DMS79 treated with DMSO at 0.1 percent for 48 hours (cell line): ENCODE results near the gene GPD1L.
"Not testable (repeated sequence)": the region's sequence is repeated elsewhere in the genome, so short reads cannot be mapped to it uniquely, and the experiment has no call there.

ENCODE experiments used
- DNase-seq: peaks from one replicate; lab custom pipeline; 2025; lab: John Stamatoyannopoulos, UW

GPD1L gene

DNA sequence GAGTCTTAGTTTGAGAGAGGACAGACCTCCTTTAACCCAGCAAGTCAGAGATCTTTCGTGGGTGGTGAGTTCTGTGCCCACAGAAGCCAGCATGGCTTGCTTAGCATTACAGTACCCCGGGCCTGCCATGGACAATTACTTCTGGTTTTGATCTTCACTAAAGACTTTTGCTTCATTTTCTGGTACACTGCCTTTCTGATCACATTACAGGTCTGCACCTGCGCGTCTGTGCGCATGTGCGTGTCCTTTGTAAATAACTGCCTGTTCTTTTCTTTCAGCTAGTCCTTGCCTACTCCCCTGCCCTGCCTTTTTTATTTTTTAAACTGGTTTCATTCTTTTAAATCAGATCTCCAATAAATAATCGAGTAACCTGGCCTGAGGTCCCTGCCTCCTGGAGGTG is 74.9 kb downstream of the GPD1L start:
- DNase-seq = peak; percentile 23

DNA sequence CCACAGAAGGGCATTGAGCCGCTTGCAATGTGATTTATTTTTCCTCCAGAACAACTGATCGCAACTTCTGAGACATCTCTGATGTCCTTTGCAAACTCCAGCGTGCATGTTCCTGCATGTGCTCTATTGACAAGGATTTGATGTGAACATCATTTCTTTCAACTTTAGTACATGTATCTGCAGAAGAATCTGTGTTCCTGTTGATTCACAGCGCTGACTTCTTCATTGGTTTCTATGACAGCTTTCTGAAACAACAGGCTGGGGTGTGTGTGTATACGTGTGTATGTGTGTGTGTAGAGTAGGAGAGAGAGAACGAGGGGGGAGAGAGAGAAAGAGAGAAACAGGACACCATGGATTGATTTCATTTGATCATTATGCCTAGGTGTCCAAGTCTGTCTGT is 75.4 kb downstream of the GPD1L start:
- no peak for DNase-seq

DNA sequence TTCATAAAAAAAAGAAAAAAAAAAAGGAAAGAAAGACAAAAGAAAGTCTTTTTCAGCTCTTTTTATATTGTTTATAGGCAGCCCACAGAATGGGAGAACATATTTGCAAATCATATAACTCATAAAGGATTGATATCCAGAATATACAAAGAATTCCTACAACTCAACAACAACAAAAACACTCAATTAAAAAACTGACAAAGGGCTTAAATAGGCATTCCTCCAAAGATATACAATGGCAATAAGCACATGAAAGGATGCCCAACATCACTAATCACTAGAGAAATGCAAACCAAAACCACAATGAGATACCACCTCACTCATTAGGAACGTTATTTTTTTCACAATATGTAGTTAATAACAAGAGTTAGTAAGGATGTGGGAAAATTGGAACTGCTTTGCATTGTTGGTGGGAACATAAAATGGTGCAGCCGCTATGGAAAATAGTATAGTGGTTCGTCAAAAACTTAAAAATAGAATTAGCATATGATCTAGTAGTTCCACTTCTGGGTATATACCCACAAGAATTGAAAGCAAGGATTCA is 77.8 kb downstream of the GPD1L start:
- no peak for DNase-seq

DNA sequence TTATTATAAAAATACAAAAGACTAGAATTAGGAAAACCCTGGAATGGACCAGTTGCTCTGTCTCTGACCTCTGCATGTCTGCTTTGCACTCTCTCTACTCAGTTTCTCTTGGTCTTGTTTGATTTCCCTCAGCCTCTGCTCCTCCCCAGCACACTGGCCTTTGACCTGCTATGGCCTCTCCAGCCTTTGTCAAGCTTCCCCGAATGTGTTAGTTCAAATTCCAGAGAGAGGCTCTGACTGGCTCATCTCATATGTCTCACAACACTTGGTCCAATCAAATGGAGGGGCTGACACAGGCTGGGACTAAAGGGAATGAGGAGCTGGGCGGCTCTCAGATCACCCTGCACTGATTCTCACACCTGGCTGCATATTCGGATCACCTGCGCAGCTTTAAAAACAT is 79.7 kb downstream of the GPD1L start:
- no peak for DNase-seq

- DNase-seq = no peak
These were observed 80.5 kb downstream of the GPD1L start for GRCh38 chr3:32186876-32187275.

DNA sequence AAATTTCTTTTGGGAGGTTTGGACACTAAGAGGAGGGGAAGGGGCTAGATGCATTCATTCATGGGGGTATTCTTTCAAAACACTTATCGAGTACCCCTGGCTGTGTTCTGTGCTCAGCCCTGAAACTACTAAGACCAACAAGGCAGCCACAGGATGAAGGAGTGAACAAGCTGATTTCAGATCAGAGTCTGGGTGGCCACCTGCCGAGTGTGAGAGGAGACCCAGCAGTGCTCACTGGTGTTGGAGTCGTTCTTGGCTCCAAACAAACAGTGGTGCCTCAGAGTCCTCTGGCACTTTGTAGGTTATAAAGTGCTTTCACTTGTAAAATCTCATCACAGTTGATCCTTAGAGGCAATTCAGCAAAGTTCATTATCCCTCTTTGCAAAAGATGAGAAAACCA is 83.3 kb downstream of the GPD1L start:
- DNase-seq = no peak

GRCh38 chr3:32190556-32190955 is 84.1 kb downstream of the GPD1L start:
- DNase-seq = not testable (repeated sequence)

GRCh38 chr3:32193101-32193500 is 86.7 kb downstream of the GPD1L start:
- DNase-seq = no peak

GRCh38 chr3:32194653-32195052 is 88.2 kb downstream of the GPD1L start:
- DNase-seq = no peak

DNA sequence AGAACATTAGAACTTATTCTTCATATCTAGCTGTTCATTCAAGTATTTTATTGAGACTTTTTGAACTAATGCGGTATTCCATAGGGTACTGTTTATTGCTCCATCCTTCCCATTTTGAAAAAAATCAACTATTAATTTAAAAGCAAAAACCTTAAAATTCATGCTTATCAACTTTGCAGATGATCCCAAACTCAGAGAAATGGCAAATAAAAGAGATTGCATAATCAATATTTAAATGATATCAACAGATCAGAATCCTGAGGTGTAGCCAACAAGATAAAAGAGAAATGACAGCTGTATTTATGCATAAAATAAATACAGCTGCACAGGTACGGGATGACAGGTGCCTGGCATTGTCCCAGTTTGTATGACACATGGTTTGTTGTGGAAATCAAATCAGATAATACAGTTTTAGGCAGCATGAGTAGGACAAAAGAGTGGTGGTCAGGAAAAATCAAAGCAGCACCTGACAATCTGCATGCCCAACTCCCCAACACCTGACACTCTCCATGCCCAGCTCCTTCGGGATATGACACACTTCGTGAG is 89.6 kb downstream of the GPD1L start:
- no peak for DNase-seq

GRCh38 chr3:32197991-32198390 is 91.6 kb downstream of the GPD1L start:
- no peak for DNase-seq

DNA sequence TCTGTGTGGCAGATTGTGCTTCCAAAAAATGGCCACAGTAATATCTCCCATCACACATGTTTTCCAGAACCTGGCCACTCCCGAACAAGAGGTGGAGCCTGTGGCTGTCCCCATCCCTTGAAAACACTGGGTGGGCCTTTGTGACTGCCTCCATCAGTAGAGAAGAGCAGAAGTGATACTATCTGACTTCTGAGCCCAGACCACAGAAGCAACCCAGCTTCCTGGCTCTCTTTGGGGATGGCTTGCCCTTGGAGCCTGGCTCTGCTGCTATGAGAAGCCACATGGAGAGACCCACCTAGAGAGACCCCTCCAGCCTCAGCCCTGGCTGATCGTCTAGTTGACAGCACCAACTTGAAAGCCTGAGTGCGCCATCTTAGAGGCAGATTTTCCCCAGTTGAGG is 92.3 kb downstream of the GPD1L start:
- no peak for DNase-seq

DNA sequence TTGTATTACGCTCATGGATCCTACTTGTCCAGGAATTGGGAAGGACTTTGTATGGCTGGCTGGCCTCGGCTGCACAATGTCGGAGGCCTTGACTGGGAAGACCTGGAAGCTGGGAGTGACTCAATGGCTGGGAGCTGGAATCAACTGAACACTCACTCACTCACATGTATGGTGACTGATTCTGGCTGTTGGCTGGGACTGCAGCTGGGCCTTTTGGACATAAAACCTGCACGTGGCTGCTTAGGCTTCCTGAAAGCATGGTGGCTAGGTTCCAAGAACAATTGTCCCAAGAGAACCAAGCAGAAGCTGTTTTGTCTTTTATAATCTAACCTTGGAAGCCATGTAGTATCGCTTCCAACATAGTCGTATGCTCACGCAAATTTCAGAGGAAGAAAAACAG is 94.1 kb downstream of the GPD1L start:
- no peak for DNase-seq

DNA sequence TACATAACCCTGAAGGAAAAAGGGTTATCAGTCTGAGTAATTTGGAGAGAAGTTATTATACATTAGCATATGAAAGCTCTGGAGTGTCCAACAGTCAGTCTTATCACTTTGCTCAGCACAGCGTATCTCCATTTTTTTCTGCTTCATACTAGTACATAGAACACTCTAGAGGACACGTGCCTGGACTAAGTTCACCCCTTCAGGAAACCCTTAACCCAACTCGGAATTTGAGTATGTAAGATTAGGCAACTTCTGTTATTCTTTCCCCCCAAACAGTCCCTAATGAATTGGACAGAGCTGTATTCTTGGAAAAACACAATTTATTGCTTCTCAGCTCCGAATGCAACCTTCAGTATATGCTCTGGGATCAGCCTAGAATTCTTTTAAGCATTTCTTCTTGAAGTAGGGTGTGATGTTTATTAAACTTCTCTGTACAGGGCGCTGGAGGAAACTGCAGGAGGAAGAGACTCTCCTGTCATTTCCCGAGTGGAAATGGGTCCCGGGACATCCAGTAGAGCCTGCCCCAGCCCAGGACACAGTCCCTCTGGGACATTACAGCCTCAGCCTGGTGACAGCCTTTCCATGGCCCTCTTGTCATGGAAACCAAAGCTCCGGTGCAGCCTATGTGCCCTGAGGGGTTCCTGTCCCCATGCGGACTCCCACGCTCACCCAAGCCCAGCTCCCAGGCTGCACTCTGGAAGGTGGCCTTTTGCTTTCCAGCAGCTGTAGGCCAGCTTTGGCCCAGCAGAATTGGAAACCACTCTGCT is 94.8 kb downstream of the GPD1L start:
- no peak for DNase-seq

- no peak for DNase-seq
These were observed 96.1 kb downstream of the GPD1L start for GRCh38 chr3:32202496-32202895.

GRCh38 chr3:32203854-32204253 is 97.4 kb downstream of the GPD1L start:
- DNase-seq = no peak

DNA sequence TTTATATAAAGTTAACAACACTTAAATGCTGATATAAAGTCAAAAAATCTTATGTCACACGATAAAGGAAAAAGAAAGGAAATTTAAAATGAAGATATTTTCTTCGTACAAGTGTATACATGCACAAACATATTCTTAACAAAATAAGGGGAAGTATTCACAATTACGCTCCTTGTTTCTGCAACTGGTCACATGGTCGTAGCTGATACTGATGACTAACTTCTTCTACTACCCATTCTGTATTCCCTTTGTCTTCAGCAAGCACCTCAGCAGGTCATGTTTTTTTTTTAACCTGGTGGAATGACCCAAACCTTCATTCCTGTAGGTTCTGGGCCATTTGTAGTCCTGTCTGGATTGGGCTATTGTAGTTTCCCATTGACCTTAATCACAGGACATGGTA is 102.0 kb downstream of the GPD1L start:
- no peak for DNase-seq

- DNase-seq = no peak
These were observed 108.8 kb downstream of the GPD1L start for GRCh38 chr3:32215185-32215584.

DNA sequence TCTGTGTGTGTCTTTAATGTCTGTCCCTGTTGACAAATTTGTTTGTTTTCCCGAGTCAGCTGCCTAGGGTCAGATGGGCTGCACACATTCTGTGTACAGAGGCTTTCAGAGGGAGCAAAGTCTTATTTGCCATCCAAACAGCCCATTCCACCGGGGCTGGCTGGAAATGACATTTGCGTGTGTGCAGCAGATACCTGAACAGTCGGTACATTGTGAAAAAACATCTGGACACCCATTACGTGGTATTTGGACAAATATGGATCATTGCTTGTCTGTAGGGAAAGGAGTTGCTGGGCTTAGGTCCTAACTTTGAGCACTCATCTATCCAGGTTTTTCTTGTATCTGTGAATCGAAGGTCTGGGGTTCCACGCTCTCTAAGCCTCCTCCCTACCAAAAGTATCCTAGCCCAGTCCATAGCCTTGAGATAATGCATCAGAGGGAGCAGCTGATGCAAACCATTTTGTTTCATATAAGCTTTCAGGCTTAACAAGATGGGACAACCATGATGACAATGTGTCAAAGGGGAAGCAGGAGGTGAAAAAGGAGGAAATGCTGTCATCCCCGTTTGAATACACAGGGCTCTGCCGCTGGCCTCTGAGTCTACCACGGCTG is 109.9 kb downstream of the GPD1L start:
- DNase-seq = no peak

GRCh38 chr3:32217339-32217738 is 110.9 kb downstream of the GPD1L start:
- DNase-seq = no peak
